WERI-Rb-1 (cell line): Measurements from ENCODE around the gene GCK.
A peak's percentile ranks its signal among the peaks of the same experiment; 100 is the strongest.

Experiments
- DNase-seq: peaks from one replicate; pipeline ENCODE4 v3.0.0-alpha.2; 2020
- H3K27ac ChIP-seq: fragments of 250-450 bp; sonication (Bioruptor Pico); 2 replicates; pipeline ENCODE4 v1.5.1; 2020; ENCODE audit warnings: mild to moderate bottlenecking, moderate library complexity
- H3K27me3 ChIP-seq: fragments of 250-450 bp; sonication (Bioruptor Pico); 2 replicates; pipeline ENCODE4 v1.5.1; 2021; ENCODE audit warnings: mild to moderate bottlenecking, low read depth, moderate library complexity; ENCODE audit not compliant: insufficient read depth, severe bottlenecking
- H3K36me3 ChIP-seq: fragments of 250-450 bp; sonication (Bioruptor Pico); 2 replicates; pipeline ENCODE4 v1.5.1; 2020; ENCODE audit warnings: mild to moderate bottlenecking, moderate library complexity
- H3K4me3 ChIP-seq: 2 replicates; pipeline ENCODE4 v1.5.1; 2011; ENCODE audit warnings: low read depth, mild to moderate bottlenecking, control low read depth, low read length
- H3K9me3 ChIP-seq: fragments of 250-450 bp; sonication (Bioruptor Pico); 2 replicates; pipeline ENCODE4 v1.5.1; 2021; ENCODE audit warnings: mild to moderate bottlenecking, moderate library complexity; ENCODE audit not compliant: severe bottlenecking
- TF ChIP-seq, protein P1 (sequence below): IDR thresholded peaks from 2 replicates; pipeline ENCODE4 v1.5.1; 2011; ENCODE audit warnings: low read depth, mild to moderate bottlenecking, control low read depth, inconsistent platforms, low read length

GCK gene

DNA sequence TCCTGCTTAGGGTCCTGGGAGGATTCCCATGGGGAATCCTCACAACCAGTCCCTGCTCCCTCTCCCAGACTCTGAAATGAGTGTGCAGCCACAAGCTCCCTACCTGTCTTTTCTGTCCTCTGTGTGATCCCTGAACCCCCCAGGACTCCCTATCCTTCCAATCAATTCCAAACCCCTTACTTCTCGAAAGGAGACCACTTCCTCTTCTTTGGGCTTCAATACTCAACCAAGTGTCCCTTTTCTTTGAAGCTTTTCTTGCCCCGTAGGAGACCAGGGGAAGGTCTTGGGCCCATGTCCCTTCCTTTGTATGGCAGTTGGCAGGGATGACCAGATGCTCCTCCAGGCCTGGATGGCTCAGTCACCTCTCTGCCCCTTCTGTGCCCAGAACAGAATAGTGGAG lies 83.4 kb downstream of the GCK start:
- no peak overlapping the region for H3K27ac ChIP-seq
- H3K4me3 ChIP-seq = no peak overlapping the region
- peaks cover 34% of the 10 kb centered on the region for H3K36me3 ChIP-seq
- H3K9me3 ChIP-seq = no peaks in the 10 kb centered on the region
- no peak for DNase-seq
- no peaks in the 10 kb centered on the region for H3K27me3 ChIP-seq
- TF ChIP-seq, protein P1, sequence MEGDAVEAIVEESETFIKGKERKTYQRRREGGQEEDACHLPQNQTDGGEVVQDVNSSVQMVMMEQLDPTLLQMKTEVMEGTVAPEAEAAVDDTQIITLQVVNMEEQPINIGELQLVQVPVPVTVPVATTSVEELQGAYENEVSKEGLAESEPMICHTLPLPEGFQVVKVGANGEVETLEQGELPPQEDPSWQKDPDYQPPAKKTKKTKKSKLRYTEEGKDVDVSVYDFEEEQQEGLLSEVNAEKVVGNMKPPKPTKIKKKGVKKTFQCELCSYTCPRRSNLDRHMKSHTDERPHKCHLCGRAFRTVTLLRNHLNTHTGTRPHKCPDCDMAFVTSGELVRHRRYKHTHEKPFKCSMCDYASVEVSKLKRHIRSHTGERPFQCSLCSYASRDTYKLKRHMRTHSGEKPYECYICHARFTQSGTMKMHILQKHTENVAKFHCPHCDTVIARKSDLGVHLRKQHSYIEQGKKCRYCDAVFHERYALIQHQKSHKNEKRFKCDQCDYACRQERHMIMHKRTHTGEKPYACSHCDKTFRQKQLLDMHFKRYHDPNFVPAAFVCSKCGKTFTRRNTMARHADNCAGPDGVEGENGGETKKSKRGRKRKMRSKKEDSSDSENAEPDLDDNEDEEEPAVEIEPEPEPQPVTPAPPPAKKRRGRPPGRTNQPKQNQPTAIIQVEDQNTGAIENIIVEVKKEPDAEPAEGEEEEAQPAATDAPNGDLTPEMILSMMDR = no peak

DNA sequence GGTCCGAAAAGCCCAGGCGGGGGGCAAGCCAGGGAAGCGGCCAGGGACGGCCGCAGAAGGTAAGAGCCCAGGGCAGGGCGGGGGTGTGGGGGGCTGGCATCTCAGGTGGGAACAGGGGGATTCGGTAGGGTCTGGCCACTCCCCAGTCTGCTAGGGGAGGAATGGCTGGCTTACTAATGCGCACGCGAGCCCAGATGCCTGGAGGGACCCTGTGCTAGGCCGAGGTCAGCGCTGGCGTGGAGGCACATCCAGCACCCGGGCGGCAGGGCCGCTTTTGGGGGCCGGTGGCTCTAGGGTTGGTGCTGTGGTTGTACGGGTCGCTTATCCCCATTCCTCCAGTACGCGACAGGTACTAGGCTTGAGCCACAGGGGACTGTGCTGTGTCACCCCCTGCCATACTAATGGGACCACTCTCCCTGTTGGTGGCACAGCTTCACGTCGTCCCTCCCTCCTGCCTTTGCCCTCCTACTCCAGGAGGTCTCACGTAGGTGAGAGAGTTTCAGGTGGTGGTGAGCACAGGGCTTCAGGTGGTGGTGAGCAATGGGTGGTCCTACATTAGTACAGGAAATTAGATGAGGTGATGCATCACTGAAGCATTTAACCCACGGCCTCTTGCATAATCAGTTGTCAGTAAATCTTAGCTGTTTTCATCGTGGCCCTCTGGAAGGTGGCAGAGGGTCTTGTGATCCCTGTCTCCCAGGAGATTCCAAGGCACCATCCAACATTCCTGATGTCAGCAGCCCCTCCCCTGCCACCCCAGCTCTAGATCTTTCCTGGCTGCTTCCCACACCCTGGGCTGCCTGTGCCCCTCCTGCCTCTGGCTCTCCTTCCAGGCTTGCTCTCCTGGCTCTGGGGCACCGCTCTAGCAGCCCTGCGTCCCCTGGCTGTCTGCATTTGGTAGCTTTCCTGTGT lies 84.1 kb downstream of the GCK start:
- TF ChIP-seq, protein P1 = no peak
- no peak for DNase-seq

DNA sequence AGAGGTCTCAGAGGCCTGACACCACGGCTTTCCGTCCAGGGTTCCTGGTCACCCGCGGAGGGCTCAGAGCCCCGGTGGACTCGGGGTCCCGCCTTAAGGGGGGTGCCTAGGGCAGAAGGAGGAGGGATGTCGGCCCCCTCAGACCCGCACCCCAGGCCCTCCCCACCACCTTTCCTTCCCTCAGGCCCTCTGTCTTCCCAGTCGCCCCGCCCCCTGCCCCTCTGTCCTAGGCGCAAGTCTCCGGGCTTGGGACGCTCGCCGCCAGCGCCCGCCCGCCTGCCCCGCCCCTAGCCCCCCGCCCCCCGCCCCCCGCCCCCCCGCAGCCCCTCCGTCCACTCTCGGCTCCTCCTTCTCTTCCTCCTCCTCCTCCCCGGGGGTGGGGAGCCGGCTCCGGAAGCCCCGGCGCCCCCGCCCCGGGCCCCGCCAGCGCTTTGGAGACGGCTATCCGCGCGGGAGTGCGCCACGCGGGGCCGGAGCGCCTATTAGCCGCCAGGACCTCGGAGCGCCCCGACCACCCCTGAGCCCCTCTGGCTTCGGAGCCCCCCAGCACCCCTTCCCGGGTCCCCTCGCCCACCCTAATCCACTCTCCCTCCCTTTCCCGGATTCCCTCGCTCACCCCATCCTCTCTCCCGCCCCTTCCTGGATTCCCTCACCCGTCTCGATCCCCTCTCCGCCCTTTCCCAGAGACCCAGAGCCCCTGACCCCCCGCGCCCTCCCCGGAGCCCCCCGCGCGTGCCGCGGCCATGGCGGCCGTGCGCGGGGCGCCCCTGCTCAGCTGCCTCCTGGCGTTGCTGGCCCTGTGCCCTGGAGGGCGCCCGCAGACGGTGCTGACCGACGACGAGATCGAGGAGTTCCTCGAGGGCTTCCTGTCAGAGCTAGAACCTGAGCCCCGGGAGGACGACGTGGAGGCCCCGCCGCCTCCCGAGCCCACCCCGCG lies 85.0 kb downstream of the GCK start, which contains the start of gene AEBP1:
TSS of gene AEBP1 (plus strand) at position 423 of the 937 bp plus-strand sequence. CDS start at position 744, 321 bp downstream.
- Histone ChIP-seq H3K9me3 (no peaks in the 10 kb centered on the region), H3K4me3 (peak within 1 kb of the TSS; percentile 46), H3K27ac (peak within 1 kb of the TSS; percentile 63), H3K36me3 (peaks cover 21% of the 10 kb centered on the region), H3K27me3 (no peaks in the 10 kb centered on the region)
- DNase-seq = peak; percentile 63
- TF ChIP-seq, protein P1 = peak; percentile 28; the same call in 1 of the 2 replicates

More for the DNA sequence above, 84.1 kb downstream of the GCK start:
- no peaks in the 10 kb centered on the region for H3K9me3 ChIP-seq
- peak overlapping the region; percentile 46 for H3K4me3 ChIP-seq
- peaks cover 30% of the 10 kb centered on the region for H3K36me3 ChIP-seq
- H3K27ac ChIP-seq = peak overlapping the region; percentile 63
- H3K27me3 ChIP-seq = no peaks in the 10 kb centered on the region

DNA sequence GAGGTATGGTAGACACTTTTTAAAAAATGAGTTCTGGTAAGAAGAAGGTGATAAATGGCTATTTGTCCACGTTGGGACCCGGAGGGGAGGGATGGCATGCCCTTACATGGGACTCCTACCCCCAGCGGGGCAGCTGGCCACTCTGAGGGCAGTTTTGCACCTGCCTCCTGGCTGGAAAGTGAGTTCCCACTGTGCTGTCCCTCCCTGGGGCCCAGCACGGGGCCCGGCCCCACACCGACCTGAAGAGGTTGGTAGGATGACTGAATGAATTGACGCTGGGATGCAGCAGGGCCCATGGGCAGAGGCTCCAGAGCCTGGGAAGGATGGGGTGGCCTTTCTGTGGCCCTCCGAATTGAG lies 85.7 kb downstream of the GCK start:
- no peak for DNase-seq
- Histone ChIP-seq H3K9me3 (no peaks in the 10 kb centered on the region), H3K27me3 (no peaks in the 10 kb centered on the region), H3K36me3 (peaks cover 17% of the 10 kb centered on the region), H3K4me3 (peak overlapping the region; percentile 22; the same call in 1 of the 2 replicates), H3K27ac (no peak overlapping the region)
- TF ChIP-seq, protein P1 = no peak

DNA sequence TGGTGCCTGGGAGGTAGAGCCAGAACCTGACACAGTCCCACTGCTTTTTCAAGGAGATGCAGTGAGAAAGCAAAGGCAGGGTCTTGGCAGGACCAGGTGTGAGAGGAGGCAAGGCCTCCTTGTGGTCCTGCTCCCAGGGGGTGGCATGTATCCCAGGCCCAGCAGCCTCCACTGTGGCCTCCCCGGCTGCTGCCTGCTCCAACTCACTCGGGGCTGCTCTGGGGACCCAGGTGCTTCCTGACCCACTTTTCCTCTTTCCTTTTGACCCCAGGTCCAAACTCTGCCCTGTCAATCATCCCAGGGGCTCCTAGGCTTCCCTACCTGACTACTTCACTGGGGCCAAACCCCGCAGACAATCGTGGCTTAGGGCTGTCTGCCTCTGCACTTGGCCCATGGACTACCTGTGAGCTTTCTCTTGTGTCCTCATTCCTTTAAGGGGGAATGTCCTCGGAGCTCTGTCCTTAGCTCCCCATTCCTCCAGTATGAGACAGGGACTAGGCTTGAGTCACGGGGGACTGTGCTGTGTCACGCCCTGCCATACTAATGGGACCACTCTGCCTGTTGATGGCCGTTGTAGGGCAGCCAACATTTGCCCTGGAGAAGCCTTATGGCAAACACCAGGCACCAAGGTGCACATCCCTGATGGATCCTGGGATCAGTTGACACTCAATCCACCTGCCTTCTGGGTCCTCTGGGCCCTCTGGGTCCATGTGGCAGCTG lies 86.2 kb downstream of the GCK start:
- DNase-seq = no peak
- H3K4me3 ChIP-seq = no peak overlapping the region
- no peaks in the 10 kb centered on the region for H3K27me3 ChIP-seq
- H3K36me3 ChIP-seq = peaks cover 14% of the 10 kb centered on the region
- H3K27ac ChIP-seq = no peak overlapping the region
- TF ChIP-seq, protein P1 = no peak
- no peaks in the 10 kb centered on the region for H3K9me3 ChIP-seq
